ENCODE measurements around the gene KCNH4. TPM values are rescaled to one million over a fixed set of nuclear protein-coding genes. Genes with fewer than 3 reads are reported as not detected.

KCNH4 gene
- total RNA-seq, 4 donors from 2014 or later: 0.30 TPM; not detected in 3

- no peak for DNase-seq (ENCODE audit: low spot score in 2 of 2)
- no peaks in the 10 kb centered on the region for H3K27me3 ChIP-seq
- H3K4me3 ChIP-seq: no peak overlapping the region
- H3K27ac ChIP-seq: peak overlapping the region in 2 of 4 donors; percentile 29 to 52
- WGBS, 2 donors: 74 to 78% methylated on average over 12 of the region's 12 CpGs
- peaks cover 0 to 2% (median 1%) of the 10 kb centered on the region in 4 donors for H3K4me1 ChIP-seq
- H3K36me3 ChIP-seq: peaks cover 4 to 54% (median 5%) of the 10 kb centered on the region in 3 donors
- TF ChIP-seq EP300 (IDR thresholded peaks at IDR 0.05) (no peak), POLR2A (IDR thresholded peaks at IDR 0.05) (no peak), CTCF (IDR thresholded peaks at IDR 0.05) (no peak)
- no peaks in the 10 kb centered on the region for H3K9me3 ChIP-seq
Measured at GRCh38 chr17:42199416-42200011, 18.6 kb upstream of the KCNH4 start.

GRCh38 chr17:42198897-42199296 is 18.0 kb upstream of the KCNH4 start:
- Histone ChIP-seq H3K9me3 (no peaks in the 10 kb centered on the region), H3K27me3 (no peaks in the 10 kb centered on the region), H3K4me3 (no peak overlapping the region), H3K27ac (peak overlapping the region in 3 of 4 donors; percentile 29 to 57 (median 37)), H3K4me1 (peaks cover 0 to 4% (median 2%) of the 10 kb centered on the region in 4 donors), H3K36me3 (peaks cover 0 to 48% (median 4%) of the 10 kb centered on the region in 3 donors)
- TF ChIP-seq POLR2A (IDR thresholded peaks at IDR 0.05): no peak
- TF ChIP-seq CTCF (IDR thresholded peaks at IDR 0.05): no peak
- TF ChIP-seq EP300 (IDR thresholded peaks at IDR 0.05): peak in 1 of 2 donors; percentile 43
- 67 to 75% methylated on average over 4 of the region's 4 CpGs for WGBS, 2 donors
- DNase-seq (ENCODE audit: low spot score in 2 of 2): no peak

GRCh38 chr17:42197564-42198156 is 16.7 kb upstream of the KCNH4 start:
- Histone ChIP-seq H3K36me3 (peaks cover 0 to 38% (median 4%) of the 10 kb centered on the region in 3 donors), H3K9me3 (no peaks in the 10 kb centered on the region), H3K4me1 (peaks cover 0 to 16% (median 12%) of the 10 kb centered on the region in 4 donors), H3K4me3 (no peak overlapping the region), H3K27me3 (no peaks in the 10 kb centered on the region), H3K27ac (no peak overlapping the region)
- no peak for DNase-seq (ENCODE audit: low spot score in 2 of 2)
- TF ChIP-seq CTCF (IDR thresholded peaks at IDR 0.05) (no peak), EP300 (IDR thresholded peaks at IDR 0.05) (no peak), POLR2A (IDR thresholded peaks at IDR 0.05) (no peak)
- 90 to 94% methylated on average over 8 of the region's 8 CpGs for WGBS, 2 donors

- DNase-seq (ENCODE audit: low spot score in 2 of 2): peak; percentile 61 to 87
- Histone ChIP-seq H3K4me1 (peaks cover 0 to 23% (median 12%) of the 10 kb centered on the region in 4 donors), H3K36me3 (peaks cover 0 to 35% (median 0%) of the 10 kb centered on the region in 3 donors), H3K9me3 (no peaks in the 10 kb centered on the region), H3K27me3 (no peaks in the 10 kb centered on the region), H3K27ac (peak within 1 kb of the TSS; percentile 61 to 86 (median 86)), H3K4me3 (peak within 1 kb of the TSS; percentile 49 to 70 (median 64))
- TF ChIP-seq POLR2A (IDR thresholded peaks at IDR 0.05): peak in 1 of 2 donors; percentile 14
- peak in 1 of 5 experiments; percentile 55 for TF ChIP-seq CTCF (IDR thresholded peaks at IDR 0.05)
- TF ChIP-seq EP300 (IDR thresholded peaks at IDR 0.05): peak; percentile 68 to 85
- 20 to 27% methylated on average over 24 of the region's 24 CpGs for WGBS, 2 donors
Measured at GRCh38 chr17:42193969-42194899, 13.3 kb upstream of the KCNH4 start, which contains the start of gene GHDC. Gene GHDC, minus strand, starts transcription at chr17:42194494. Its CDS starts 913 bp downstream, at chr17:42193581.

All from tibial nerve (tissue), 4 donors.